IMR-90 (cell line): ENCODE data around the gene PRR27. TPM values are rescaled to one million over a fixed set of nuclear protein-coding genes. Genes with fewer than 3 reads are reported as not detected.

ENCODE experiments used
- ATAC-seq: fragments of 200-7000 bp; cut with Tn5 transposase; 2 replicates; pipeline ENCODE4 v1.9.1; 2020; ENCODE audit warnings: low read depth, mild to moderate bottlenecking, moderate library complexity
- BruUV-seq: library from RNA; stranded (reverse); fragments of 400-500 nt; replicated peaks from 2 replicates; lab custom pipeline; 2021; lab: Mats Ljungman, UMichigan
- CTCF ChIA-PET: fragments of 300-600 bp; formaldehyde crosslinking; extraction: SDS; loops from one replicate; lab custom pipeline; 2021; ENCODE audit warnings: antibody characterized with exemption; lab: Yijun Ruan, JAX
- POLR2A ChIA-PET: fragments of 300-600 bp; sonication (Branson Sonifier 250); formaldehyde crosslinking; loops from one replicate; lab custom pipeline; 2022; ENCODE audit warnings: antibody characterized with exemption; ENCODE audit not compliant: unreplicated experiment; lab: Charles Lee
- DNase-seq: peaks from one replicate; pipeline ENCODE4 v3.0.0; 2013
- H2AFZ ChIP-seq: replicated peaks from 2 replicates; pipeline ENCODE3; 2013; ENCODE audit warnings: low read length, mild to moderate bottlenecking; ENCODE audit not compliant: poor library complexity
- H2AK5ac ChIP-seq: 2 replicates; pipeline ENCODE4 v1.6.1; 2013; ENCODE audit warnings: low read depth, low read length, inconsistent platforms
- H2AK9ac ChIP-seq: replicated peaks from 2 replicates; pipeline ENCODE3; 2013; ENCODE audit warnings: mild to moderate bottlenecking, low read depth, low read length, moderate library complexity; ENCODE audit not compliant: poor library complexity
- H2BK120ac ChIP-seq: 2 replicates; pipeline ENCODE4 v1.6.1; 2013; ENCODE audit warnings: low read depth, low read length, inconsistent platforms
- H2BK15ac ChIP-seq: 3 replicates; pipeline ENCODE4 v1.6.1; 2013; ENCODE audit warnings: low read depth, low read length, inconsistent platforms
- H2BK20ac ChIP-seq: 2 replicates; pipeline ENCODE4 v1.6.1; 2013; ENCODE audit warnings: low read depth, mild to moderate bottlenecking, inconsistent platforms, low read length, moderate library complexity
- H2BK5ac ChIP-seq: 2 replicates; pipeline ENCODE4 v1.6.1; 2013; ENCODE audit warnings: mild to moderate bottlenecking, low read depth, low read length, inconsistent platforms; ENCODE audit not compliant: poor library complexity, severe bottlenecking
- H3K14ac ChIP-seq: replicated peaks from 2 replicates; pipeline ENCODE4 v1.6.1; 2013; ENCODE audit warnings: low read depth, low read length, inconsistent platforms
- H3K18ac ChIP-seq: 2 replicates; pipeline ENCODE4 v1.6.1; 2013; ENCODE audit warnings: low read depth, low read length, control low read depth
- H3K23ac ChIP-seq: 2 replicates; pipeline ENCODE4 v1.6.1; 2013; ENCODE audit warnings: low read depth, low read length, inconsistent platforms
- H3K27ac ChIP-seq: 2 replicates; pipeline ENCODE4 v1.5.1; 2013; ENCODE audit warnings: mild to moderate bottlenecking, control low read depth, low read length; ENCODE audit not compliant: insufficient read depth
- H3K27me3 ChIP-seq: 2 replicates; pipeline ENCODE4 v1.6.1; 2013; ENCODE audit warnings: low read length; ENCODE audit not compliant: control insufficient read depth, insufficient read depth
- H3K36me3 ChIP-seq: 2 replicates; pipeline ENCODE4 v1.6.1; 2013; ENCODE audit warnings: low read length, mixed read lengths; ENCODE audit not compliant: control insufficient read depth, insufficient read depth
- H3K4ac ChIP-seq: 2 replicates; pipeline ENCODE4 v1.6.1; 2013; ENCODE audit warnings: low read depth, low read length, inconsistent platforms
- H3K4me1 ChIP-seq: 2 replicates; pipeline ENCODE4 v1.6.1; 2013; ENCODE audit warnings: low read length, mixed read lengths; ENCODE audit not compliant: control insufficient read depth, insufficient read depth
- H3K4me2 ChIP-seq: 2 replicates; pipeline ENCODE4 v1.6.1; 2013; ENCODE audit warnings: low read depth, mild to moderate bottlenecking, control low read depth, low read length, moderate library complexity
- H3K4me3 ChIP-seq: 2 replicates; pipeline ENCODE4 v1.5.1; 2013; ENCODE audit warnings: low read depth, mild to moderate bottlenecking, control low read depth, low read length, moderate library complexity; ENCODE audit not compliant: insufficient read depth
- H3K56ac ChIP-seq: 2 replicates; pipeline ENCODE4 v1.6.1; 2013; ENCODE audit warnings: low read length, inconsistent platforms; ENCODE audit not compliant: insufficient read depth; ENCODE audit errors: extremely low read depth
- H3K79me1 ChIP-seq, 2 experiments: 2 replicates each; pipeline ENCODE4 v1.6.1; 2013; ENCODE audit warnings: low read length in 2 of 2, inconsistent platforms in 1 of 2, low read depth in 1 of 2
- H3K9ac ChIP-seq: 2 replicates; pipeline ENCODE4 v1.6.1; 2013; ENCODE audit warnings: low read depth, low read length, control low read depth
- H3K9me1 ChIP-seq: 2 replicates; pipeline ENCODE4 v1.6.1; 2013; ENCODE audit warnings: low read length, inconsistent platforms; ENCODE audit not compliant: insufficient read depth
- H3K9me3 ChIP-seq: 2 replicates; pipeline ENCODE4 v1.6.1; 2013; ENCODE audit warnings: low read length; ENCODE audit not compliant: control insufficient read depth, insufficient read depth
- H4K20me1 ChIP-seq: 2 replicates; pipeline ENCODE4 v1.6.1; 2013; ENCODE audit warnings: low read length, inconsistent platforms; ENCODE audit not compliant: insufficient read depth
- H4K5ac ChIP-seq: 2 replicates; pipeline ENCODE4 v1.6.1; 2013; ENCODE audit warnings: mild to moderate bottlenecking, low read depth, low read length, control low read depth
- H4K8ac ChIP-seq, 2 experiments: 2 replicates each; pipeline ENCODE4 v1.6.1; 2013; ENCODE audit warnings: low read depth in 2 of 2, low read length in 2 of 2, control low read depth in 1 of 2, inconsistent platforms in 1 of 2
- H4K91ac ChIP-seq: 2 replicates; pipeline ENCODE4 v1.6.1; 2013; ENCODE audit warnings: low read depth, low read length, inconsistent platforms; ENCODE audit not compliant: insufficient read depth
- BHLHE40 ChIP-seq: fragments of 150-350 bp; IDR thresholded peaks from 2 replicates; pipeline ENCODE4 v1.6.1; 2016; ENCODE audit warnings: mild to moderate bottlenecking, low read depth, low read length
- CHD1 ChIP-seq: IDR thresholded peaks from 2 replicates; pipeline ENCODE4 v1.6.1; 2012; ENCODE audit warnings: low read depth, low read length, improper control_type of control experiment
- CTCF ChIP-seq: conservative IDR thresholded peaks from 2 replicates; pipeline ENCODE4 v1.5.1; 2012; ENCODE audit warnings: mild to moderate bottlenecking, low read depth, low read length, improper control_type of control experiment
- ELK1 ChIP-seq: fragments of 150-350 bp; IDR thresholded peaks from 2 replicates; pipeline ENCODE4 v1.6.1; 2016; ENCODE audit warnings: low read depth, mild to moderate bottlenecking, low read length, moderate library complexity, borderline replicate concordance
- FOS ChIP-seq: fragments of 150-350 bp; IDR thresholded peaks from 2 replicates; pipeline ENCODE4 v1.6.1; 2016; ENCODE audit warnings: low read depth, low read length
- MAFK ChIP-seq: IDR thresholded peaks from 2 replicates; pipeline ENCODE4 v1.6.1; 2012; ENCODE audit warnings: low read depth, low read length, improper control_type of control experiment
- MAZ ChIP-seq: IDR thresholded peaks from 2 replicates; pipeline ENCODE4 v1.6.1; 2012; ENCODE audit warnings: low read depth, mild to moderate bottlenecking, low read length, improper control_type of control experiment, moderate library complexity, borderline replicate concordance
- MXI1 ChIP-seq: IDR thresholded peaks from 2 replicates; pipeline ENCODE4 v1.6.1; 2012; ENCODE audit warnings: low read depth, mild to moderate bottlenecking, low read length, moderate library complexity, borderline replicate concordance
- NFE2L2 ChIP-seq: fragments of 150-350 bp; IDR thresholded peaks from 2 replicates; pipeline ENCODE4 v1.6.1; 2016; ENCODE audit warnings: low read depth, mild to moderate bottlenecking, low read length
- POLR2A ChIP-seq: IDR thresholded peaks from 2 replicates; pipeline ENCODE4 v1.6.1; 2012; ENCODE audit warnings: mild to moderate bottlenecking, low read depth, low read length
- RAD21 ChIP-seq: IDR thresholded peaks from 2 replicates; pipeline ENCODE4 v1.6.1; 2012; ENCODE audit warnings: low read length, improper control_type of control experiment
- RCOR1 ChIP-seq: IDR thresholded peaks from 2 replicates; pipeline ENCODE4 v1.6.1; 2012; ENCODE audit warnings: mild to moderate bottlenecking, low read length, improper control_type of control experiment; ENCODE audit not compliant: insufficient replicate concordance
- RFX5 ChIP-seq: IDR thresholded peaks from 2 replicates; pipeline ENCODE4 v1.8.0; 2012; ENCODE audit warnings: low read depth, mild to moderate bottlenecking, low read length, moderate library complexity
- SMC3 ChIP-seq: fragments of 150-350 bp; IDR thresholded peaks from 2 replicates; pipeline ENCODE4 v1.6.1; 2016; ENCODE audit warnings: low read depth, mild to moderate bottlenecking, antibody characterized with exemption, low read length, moderate library complexity
- USF2 ChIP-seq: fragments of 150-350 bp; IDR thresholded peaks from 2 replicates; pipeline ENCODE4 v1.6.1; 2017; ENCODE audit warnings: mild to moderate bottlenecking, antibody characterized with exemption, low read length, low read depth
- WGBS, 2 experiments: methylation state at CpG; one replicate each; pipeline versions ENCODE4 v1.1.5 to v1.1.7; 2013; ENCODE audit warnings: missing lambda C conversion rate in 2 of 2; ENCODE audit not compliant: insufficient read length in 1 of 2; ENCODE audit errors: extremely low coverage in 2 of 2; 5-methylcytosine and 5-hydroxymethylcytosine counted together
- dilution Hi-C: fragments of 300-500 bp; cut with HindIII; formaldehyde crosslinking; loops from one replicate; pipeline ENCODE4 v1.14.3; 2018; ENCODE audit warnings: low sequenced_read_pairs; ENCODE audit not compliant: unreplicated experiment
- in situ Hi-C: fragments of 300-500 bp; cut with MboI; formaldehyde crosslinking; loops from 3 replicates; pipeline ENCODE4 v1.14.3; 2019; ENCODE audit warnings: low sequenced_read_pairs, inconsistent platforms, mixed read lengths
- intact Hi-C: fragments of 100-400 bp; cut with micrococcal nuclease; formaldehyde crosslinking; loops from 2 replicates; pipeline ENCODE4 v1.10.0; 2022
- polyA plus RNA-seq, 3 experiments: library from polyadenylated mRNA; depleted of rRNA; stranded (reverse); fragments of >200 nt; gene quantifications; 2 replicates each; pipeline ENCODE4 v1.2.3, GENCODE V29; 2012; ENCODE audit warnings: low replicate concordance in 1 of 3
- total RNA-seq: library from RNA; depleted of rRNA; stranded (reverse); fragments of >200 nt; gene quantifications from 2 replicates; pipeline ENCODE4 v1.2.3, GENCODE V29; 2012

PRR27 gene
- total and polyA plus RNA-seq, 2 of the 4 experiments (the other 2 are of a cell fraction): not detected

- no peak overlapping the region for H3K4ac ChIP-seq
- no CpG with 5 or more reads among the region's 2 CpGs for WGBS, 2 experiments
- H3K27ac ChIP-seq: no peak overlapping the region
- no peak overlapping the region for H4K91ac ChIP-seq
- intact Hi-C loops: loop anchor here (1.0 to 5.0 kb wide), 3 partner anchors 286 to 495 kb away; no protein-coding TSS in a partner anchor
- no peaks in the 10 kb centered on the region for H3K9me1 ChIP-seq
- no peak overlapping the region for H2AK5ac ChIP-seq
- dilution Hi-C loops: no loop called here
- no peak overlapping the region for H4K8ac ChIP-seq
- POLR2A ChIA-PET: interaction anchor here (0.6 kb wide), 1 partner anchor 10 kb away, joined by 8 read pairs; no protein-coding TSS in a partner anchor
- in situ Hi-C loops: loop anchor here (10.0 kb wide), 1 partner anchor 498 kb away; no protein-coding TSS in a partner anchor
- no peaks in the 10 kb centered on the region for H3K27me3 ChIP-seq
- H3K9me3 ChIP-seq: no peaks in the 10 kb centered on the region
- H3K23ac ChIP-seq: no peak overlapping the region
- no peak overlapping the region for H2BK120ac ChIP-seq
- no peak overlapping the region for H2BK20ac ChIP-seq
- H3K4me1 ChIP-seq: no peaks in the 10 kb centered on the region
- H3K4me2 ChIP-seq: no peak overlapping the region
- no peaks in the 10 kb centered on the region for H3K79me1 ChIP-seq
- no peak overlapping the region for H2AK9ac ChIP-seq
- H3K9ac ChIP-seq: no peak overlapping the region
- no peak for ATAC-seq
- no peak overlapping the region for H3K18ac ChIP-seq
- no peak for DNase-seq
- H2AFZ ChIP-seq: no peak overlapping the region
- no peak overlapping the region for H4K5ac ChIP-seq
- no peak overlapping the region for H2BK15ac ChIP-seq
- no peak overlapping the region for H2BK5ac ChIP-seq
- no peak overlapping the region for H3K56ac ChIP-seq
- TF ChIP-seq USF2: no peak
- no peak for TF ChIP-seq MAZ
- no peak for TF ChIP-seq POLR2A
- no peak for TF ChIP-seq MXI1
- TF ChIP-seq SMC3: no peak
- no peak for TF ChIP-seq FOS
- TF ChIP-seq CHD1: no peak
- no peak for TF ChIP-seq CTCF
- TF ChIP-seq NFE2L2: no peak
- no peak for TF ChIP-seq MAFK
- no peak for TF ChIP-seq RAD21
- no peak for TF ChIP-seq RCOR1
- TF ChIP-seq BHLHE40: no peak
- TF ChIP-seq ELK1: no peak
- no peak for TF ChIP-seq RFX5
- H3K4me3 ChIP-seq: no peak overlapping the region
- no peaks in the 10 kb centered on the region for H4K20me1 ChIP-seq
- H3K14ac ChIP-seq: no peak overlapping the region
- CTCF ChIA-PET: interaction anchor here (0.7 to 1.2 kb wide), 3 partner anchors 11 to 98 kb away, joined by 3 to 15 read pairs (median 3); no protein-coding TSS in a partner anchor
- no peaks in the 10 kb centered on the region for H3K36me3 ChIP-seq
- no TSS peak for BruUV-seq
Measured at GRCh38 chr4:70182517-70183167, 28.6 kb downstream of the PRR27 start.
